AG04450 (cell line): Measurements from ENCODE around the gene LRP1B. TPM values are rescaled to one million over a fixed set of nuclear protein-coding genes. Genes with fewer than 3 reads are reported as not detected.
"Not testable (repeated sequence)": the region's sequence is repeated elsewhere in the genome, so short reads cannot be mapped to it uniquely, and the experiment has no call there.

Experiments used
- CTCF ChIA-PET: fragments of 300-600, 350-600 bp; formaldehyde crosslinking; extraction: SDS; loops from one replicate; lab custom pipeline; 2022; ENCODE audit warnings: antibody characterized with exemption, inconsistent platforms; lab: Charles Lee
- POLR2A ChIA-PET: fragments of 350-600 bp; formaldehyde crosslinking; extraction: SDS; loops from one replicate; lab custom pipeline; 2021; ENCODE audit warnings: antibody characterized with exemption, inconsistent platforms; lab: Yijun Ruan, JAX
- DNase-seq: peaks from one replicate; pipeline ENCODE4 v3.0.0-alpha.2; 2011; ENCODE audit warnings: low read depth, low spot score
- H3K27ac ChIP-seq: one replicate; pipeline ENCODE4 v1.5.1; 2012; ENCODE audit warnings: low read depth, low read length, control low read depth
- H3K27me3 ChIP-seq: one replicate; pipeline ENCODE4 v1.6.0; 2012; ENCODE audit warnings: low read length; ENCODE audit not compliant: control insufficient read depth, insufficient read depth
- H3K4me3 ChIP-seq: 2 replicates; pipeline ENCODE4 v1.5.1; 2011; ENCODE audit warnings: mild to moderate bottlenecking, low read depth, low read length, control low read depth
- H3K9me3 ChIP-seq: 2 replicates; pipeline ENCODE4 v1.5.1; 2012; ENCODE audit warnings: low read length; ENCODE audit not compliant: control insufficient read depth, insufficient read depth
- CTCF ChIP-seq: IDR thresholded peaks from 2 replicates; pipeline ENCODE4 v1.5.1; 2011; ENCODE audit warnings: low read depth, low read length, control low read depth, inconsistent platforms
- polyA plus RNA-seq: library from polyadenylated mRNA; depleted of rRNA; stranded (reverse); fragments of >200 nt; gene quantifications from 2 replicates; pipeline ENCODE4 v1.2.3, GENCODE V29; 2011

LRP1B gene
- polyA plus RNA-seq, 1 experiment = 0.15 TPM

DNA sequence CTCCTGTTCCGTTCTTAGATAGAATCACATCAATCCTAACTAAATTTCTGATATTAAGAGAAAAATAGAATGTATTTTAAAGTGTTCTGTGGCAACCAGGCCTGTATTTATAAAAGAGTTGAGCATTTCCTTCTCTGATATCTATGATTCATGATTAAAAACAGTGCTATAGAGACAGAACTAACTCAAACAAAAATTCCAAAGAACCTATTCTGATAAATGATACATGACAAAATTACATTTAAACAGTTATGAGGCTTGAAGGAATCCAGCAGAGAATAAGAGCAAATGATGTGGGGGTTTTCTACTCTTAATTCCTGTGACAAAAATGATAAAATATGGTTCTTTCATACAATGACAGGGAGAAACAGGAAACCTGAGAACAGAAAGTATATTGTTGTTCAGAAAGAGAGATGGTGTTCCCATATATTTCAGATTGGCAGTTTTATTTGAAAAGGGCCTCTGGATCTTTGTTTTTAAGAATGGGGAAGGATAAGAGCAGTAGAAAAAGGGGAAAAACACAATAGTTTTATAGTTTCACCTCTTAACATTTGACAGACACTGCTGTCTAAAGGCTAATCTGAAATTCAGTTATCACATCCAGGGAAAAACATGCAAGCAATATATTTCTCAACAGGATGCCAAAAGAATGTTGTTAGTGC lies 944.3 kb downstream of the LRP1B start:
- no peak for DNase-seq
- no peak overlapping the region for H3K27ac ChIP-seq
- H3K9me3 ChIP-seq = no peaks in the 10 kb centered on the region
- TF ChIP-seq CTCF = no peak
- H3K27me3 ChIP-seq = no peaks in the 10 kb centered on the region
- CTCF ChIA-PET = no interaction called here
- POLR2A ChIA-PET = no interaction called here
- no peak overlapping the region for H3K4me3 ChIP-seq

DNA sequence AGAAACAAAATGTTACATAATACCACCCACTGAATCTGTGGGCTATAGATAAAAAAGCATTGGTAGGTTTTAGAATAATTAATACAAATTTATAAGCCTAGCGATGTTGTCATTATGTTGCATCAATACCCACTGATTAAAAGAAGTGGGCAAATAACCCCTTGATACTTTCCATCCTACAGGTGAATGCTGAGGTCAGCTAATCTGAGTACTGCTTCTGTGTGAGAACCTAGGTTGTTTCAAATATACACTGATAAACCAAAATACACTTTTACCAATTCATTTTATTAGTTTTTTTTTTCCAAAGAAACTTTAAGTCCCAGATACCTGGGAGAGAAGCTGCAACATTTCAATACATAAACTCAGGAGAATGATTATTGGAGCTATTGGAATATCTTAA lies 948.6 kb downstream of the LRP1B start:
- CTCF ChIA-PET = no interaction called here
- DNase-seq = no peak
- TF ChIP-seq CTCF = no peak
- H3K9me3 ChIP-seq = no peaks in the 10 kb centered on the region
- H3K4me3 ChIP-seq = no peak overlapping the region
- POLR2A ChIA-PET = no interaction called here
- H3K27me3 ChIP-seq = no peaks in the 10 kb centered on the region
- H3K27ac ChIP-seq = no peak overlapping the region

- DNase-seq, H3K4me3 ChIP-seq, CTCF ChIA-PET, H3K27me3 ChIP-seq, H3K9me3 ChIP-seq, H3K27ac ChIP-seq, POLR2A ChIA-PET: not testable (repeated sequence)
These were observed 961.7 kb downstream of the LRP1B start for GRCh38 chr2:141169117-141169516.

DNA sequence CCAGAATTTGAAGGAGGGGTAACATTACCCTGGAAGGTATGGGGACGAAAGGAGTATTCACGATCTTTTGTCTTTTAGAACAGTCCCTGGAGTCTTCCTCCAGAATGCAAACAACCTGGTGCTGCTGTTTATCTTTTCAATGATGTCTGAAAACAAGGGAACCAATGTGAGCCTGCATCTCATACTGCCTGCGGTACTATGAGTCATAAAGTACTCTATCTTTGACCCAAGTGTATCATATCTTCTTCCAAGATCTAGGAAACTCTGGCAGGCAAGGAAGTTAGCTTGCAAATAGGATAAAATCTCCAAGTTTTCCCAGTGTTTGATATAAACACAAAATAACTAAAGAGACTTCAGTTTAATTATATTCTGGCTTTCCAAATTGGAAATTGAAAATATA lies 968.5 kb downstream of the LRP1B start:
- no peak overlapping the region for H3K4me3 ChIP-seq

GRCh38 chr2:141151611-141152286 lies 979.1 kb downstream of the LRP1B start:
- no peak for DNase-seq
- no peak for TF ChIP-seq CTCF
- POLR2A ChIA-PET = no interaction called here
- Histone ChIP-seq H3K9me3 (no peaks in the 10 kb centered on the region), H3K4me3 (no peak overlapping the region), H3K27me3 (no peaks in the 10 kb centered on the region), H3K27ac (no peak overlapping the region)
- CTCF ChIA-PET = interaction anchor here (0.6 kb wide), 1 partner anchor 256 kb away, joined by 5 read pairs; no protein-coding TSS in a partner anchor

More for the DNA sequence above, 968.5 kb downstream of the LRP1B start:
- no peak overlapping the region for H3K27ac ChIP-seq
- no peak for DNase-seq
- no peaks in the 10 kb centered on the region for H3K9me3 ChIP-seq
- no peaks in the 10 kb centered on the region for H3K27me3 ChIP-seq
- POLR2A ChIA-PET = no interaction called here
- TF ChIP-seq CTCF = no peak
- CTCF ChIA-PET = no interaction called here
